Stimulated activated CD8-positive, alpha-beta memory T cell treated with anti-CD3 and anti-CD28 coated beads, Interleukin-4, amount 100 ng/mL, for 48 hours (primary cell): ENCODE data around the gene HIVEP1.
A peak's percentile ranks its signal among the peaks of the same experiment; 100 is the strongest.

Experiments used
- DNase-seq: peaks from one replicate; pipeline ENCODE4 v3.0.0-alpha.2; 2020

Gene HIVEP1

DNA sequence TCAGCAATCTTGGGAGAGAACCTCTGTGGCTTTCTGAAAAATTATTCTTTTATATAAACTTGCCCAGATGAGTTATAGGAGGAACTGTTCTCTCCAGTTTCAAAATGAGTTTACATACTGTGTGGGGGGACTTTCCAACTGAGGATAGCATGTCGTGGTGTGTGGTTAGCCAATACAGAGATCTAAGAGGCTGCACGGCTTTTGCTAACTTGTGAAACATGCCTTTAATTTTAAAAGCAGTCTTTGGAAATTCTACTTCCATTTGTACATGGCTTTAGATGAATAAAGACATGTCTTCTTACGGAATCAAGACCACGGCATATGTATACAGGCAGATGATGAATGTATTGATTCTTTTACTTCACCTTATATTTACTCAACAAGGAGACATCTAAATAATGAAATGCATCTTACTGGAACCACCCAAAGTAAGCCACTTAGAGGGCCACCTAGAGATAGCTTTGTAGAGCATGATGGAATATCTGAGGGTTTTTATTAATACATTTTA is 39.8 kb downstream of the HIVEP1 start:
- DNase-seq = peak; percentile 63

DNA sequence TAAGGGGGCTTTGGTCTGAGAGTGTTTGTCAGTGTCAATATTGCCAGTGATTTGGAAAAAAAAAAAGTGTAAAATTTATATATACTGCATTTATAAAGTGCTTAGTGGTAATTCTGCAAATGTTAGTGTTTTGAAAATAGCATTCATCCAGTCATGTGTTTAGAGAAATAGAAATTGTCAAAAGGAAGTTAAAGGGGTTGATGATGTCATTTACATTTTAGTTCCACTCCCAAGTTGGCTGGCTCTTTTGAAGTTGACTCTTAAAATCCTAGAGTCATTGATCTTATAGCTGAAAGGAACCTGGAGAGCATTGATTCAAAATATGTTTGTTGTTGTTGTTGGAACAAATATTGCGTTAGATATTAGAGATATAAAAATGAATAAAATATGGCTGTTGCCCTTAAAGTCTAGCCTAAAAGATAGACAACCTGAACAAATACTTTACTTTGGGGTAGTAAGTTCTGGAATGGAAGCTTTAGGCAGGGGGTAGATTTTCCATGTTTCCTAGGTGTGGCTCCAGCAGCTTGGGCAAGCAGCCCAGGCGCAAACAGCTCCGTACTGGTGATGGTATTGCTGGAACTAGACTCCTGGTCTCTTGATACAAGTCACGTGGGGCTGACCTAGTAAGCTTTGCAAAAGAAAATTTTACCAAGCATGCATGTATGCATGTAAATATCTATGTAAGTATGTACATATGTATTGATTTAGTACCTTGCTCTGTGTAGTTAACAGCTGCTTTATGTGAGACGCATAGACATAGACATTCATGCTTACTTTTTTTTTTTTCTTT is 46.3 kb downstream of the HIVEP1 start:
- no peak for DNase-seq

DNA sequence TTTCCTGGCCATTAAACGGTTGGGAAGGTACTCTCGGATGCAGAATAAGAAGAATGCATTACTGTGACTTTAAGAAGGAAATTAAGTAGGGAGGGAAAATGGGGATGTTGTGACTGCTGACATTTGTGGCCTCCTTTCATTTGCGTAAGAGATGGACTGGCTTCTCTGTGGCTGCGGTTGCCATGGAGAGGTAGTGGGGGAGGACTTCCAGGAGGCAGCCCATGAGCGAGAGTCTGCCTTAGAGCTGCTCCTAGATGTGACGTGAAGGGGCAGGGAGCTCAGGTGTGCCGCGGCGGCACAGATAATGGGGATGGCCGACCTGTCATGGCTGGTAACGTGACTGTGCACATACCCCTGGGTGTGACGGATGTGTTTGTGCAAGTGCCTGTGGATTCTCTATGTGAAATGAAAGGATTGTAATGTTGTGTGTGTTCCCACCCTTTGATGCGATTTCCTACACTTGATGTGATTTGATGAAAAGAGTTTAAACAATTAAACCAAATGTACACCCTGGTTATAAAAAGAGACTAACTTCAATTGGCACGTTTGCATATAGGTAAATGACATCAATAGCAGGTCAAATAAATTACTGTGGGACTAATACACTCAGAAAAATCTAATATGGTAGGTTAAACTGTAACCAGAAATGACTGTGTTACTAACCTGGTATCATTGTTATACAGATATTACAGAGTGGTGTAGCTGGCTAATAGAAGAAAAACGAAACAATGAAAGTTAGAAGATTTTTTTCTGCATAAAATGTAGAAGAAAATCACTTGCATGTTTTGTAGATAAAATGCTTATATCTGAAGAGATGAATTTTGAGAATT is 48.9 kb downstream of the HIVEP1 start:
- peak; percentile 80 for DNase-seq

DNA sequence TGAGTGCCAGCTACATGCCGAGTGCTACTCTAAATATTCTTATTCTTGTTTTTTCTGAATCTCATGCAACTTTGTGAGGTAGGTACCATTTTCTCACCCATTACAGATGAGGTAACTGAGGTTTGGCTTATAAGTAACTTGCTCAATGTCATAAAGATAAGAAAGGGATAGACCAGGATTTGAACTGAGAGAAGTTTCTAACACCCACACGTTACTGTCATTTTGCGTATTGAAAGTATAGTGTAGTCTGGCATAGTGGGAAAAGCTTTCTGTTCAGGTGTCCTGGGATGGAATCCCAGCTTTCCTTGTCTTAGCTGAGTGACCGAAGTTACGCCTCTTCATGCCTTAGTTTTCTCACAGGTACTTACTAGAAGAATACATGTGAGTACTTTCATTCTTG is 50.5 kb downstream of the HIVEP1 start:
- DNase-seq = no peak

DNA sequence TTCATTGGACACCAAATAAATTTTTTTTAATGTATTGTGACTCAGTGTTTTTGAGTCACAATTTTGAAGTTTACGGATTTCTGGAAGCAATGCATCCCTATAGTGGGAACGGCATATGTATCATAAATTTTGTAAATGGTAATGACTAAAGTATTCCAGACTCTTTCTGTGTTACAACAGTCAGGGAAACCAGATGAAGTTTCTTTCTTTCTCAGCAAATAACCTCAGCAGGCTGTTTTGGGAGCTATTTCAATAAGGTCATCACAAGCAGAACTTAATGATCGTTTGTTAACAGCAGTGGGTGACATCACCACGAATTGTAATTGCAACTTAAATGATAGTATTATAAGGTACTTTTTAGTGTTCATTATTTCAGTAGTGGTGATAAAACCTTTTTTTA is 52.0 kb downstream of the HIVEP1 start:
- DNase-seq = no peak

DNA sequence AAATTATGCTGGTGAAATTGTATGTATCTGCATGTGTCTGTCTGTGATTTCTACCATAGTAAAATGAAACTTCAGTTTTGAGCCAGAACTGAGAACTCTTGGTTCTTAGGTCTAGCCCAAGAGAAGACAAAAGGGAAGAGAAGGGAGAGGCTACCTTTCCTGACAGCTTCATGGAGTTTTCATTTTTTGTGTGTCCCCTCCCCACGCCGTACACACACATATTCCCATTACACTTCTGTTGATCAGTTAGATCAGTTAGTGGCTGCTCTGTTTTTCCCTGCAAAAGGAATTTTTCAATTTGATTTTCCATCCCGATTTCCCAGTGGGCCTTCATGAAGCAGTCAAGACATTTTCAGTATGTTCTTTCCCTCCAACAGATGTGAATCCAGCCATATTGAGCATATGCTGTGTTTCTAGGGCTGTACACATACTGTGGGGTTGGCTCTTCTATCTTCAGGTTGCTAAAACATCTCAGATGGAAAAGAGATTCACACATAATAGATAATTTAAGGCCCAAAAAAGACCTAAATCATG is 52.5 kb downstream of the HIVEP1 start:
- DNase-seq = no peak

DNA sequence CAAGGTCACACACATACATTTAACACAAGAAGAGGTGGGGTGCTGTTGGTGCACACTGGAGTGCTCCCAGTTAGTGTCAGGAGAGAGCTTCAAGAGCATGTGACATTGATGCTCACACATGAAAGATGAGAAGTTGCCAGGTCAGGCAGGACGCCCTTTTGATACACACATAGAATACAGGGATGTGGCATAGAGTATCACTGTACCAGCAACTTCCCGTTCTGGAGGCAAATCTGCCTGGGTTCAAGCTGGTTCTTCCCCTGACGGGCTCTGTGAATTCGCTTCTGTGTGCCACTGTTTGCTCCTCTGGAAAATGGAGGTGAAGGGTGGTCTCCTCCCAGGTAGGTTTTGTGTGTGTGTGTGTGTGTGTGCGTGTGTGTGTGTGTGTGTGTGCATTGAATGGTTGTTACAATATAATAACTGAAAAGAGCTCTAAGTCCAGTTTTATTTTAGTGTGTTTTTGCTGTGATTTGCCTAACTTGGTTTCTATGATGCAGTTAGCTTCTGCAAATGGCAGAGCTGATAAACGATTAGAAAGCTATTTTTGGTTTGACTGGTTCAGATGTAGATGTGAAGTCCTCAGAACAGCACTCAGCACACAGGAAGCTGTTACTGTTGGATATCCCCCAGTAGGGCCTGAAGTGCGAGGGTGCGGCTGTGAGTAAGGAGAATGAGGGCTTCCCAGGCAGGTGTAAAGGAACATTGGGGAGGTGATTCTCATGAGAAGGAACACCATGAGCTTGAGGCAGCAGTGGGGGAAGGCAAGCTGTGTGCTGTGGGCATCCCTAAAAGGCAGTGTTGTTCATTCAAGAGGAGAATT is 53.4 kb downstream of the HIVEP1 start:
- DNase-seq = no peak

DNA sequence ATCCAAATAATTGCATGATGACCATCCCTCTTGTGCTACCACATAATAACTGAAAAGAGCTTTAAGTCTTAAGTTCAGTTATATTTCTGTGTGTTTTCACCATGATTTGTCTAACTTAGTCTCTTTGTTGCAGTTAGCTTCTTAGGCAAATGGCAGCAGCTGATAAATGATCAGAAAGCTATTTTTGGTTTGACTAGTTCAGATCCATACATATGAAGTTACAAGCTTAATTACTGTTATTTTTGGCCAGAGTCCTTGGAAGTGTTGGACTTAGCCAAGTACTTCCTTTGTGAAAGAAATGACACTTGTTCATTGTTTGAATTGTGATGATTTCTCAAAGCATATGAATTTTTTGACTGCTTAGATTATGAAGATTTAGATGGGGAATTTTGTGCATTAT is 54.2 kb downstream of the HIVEP1 start:
- no peak for DNase-seq

DNA sequence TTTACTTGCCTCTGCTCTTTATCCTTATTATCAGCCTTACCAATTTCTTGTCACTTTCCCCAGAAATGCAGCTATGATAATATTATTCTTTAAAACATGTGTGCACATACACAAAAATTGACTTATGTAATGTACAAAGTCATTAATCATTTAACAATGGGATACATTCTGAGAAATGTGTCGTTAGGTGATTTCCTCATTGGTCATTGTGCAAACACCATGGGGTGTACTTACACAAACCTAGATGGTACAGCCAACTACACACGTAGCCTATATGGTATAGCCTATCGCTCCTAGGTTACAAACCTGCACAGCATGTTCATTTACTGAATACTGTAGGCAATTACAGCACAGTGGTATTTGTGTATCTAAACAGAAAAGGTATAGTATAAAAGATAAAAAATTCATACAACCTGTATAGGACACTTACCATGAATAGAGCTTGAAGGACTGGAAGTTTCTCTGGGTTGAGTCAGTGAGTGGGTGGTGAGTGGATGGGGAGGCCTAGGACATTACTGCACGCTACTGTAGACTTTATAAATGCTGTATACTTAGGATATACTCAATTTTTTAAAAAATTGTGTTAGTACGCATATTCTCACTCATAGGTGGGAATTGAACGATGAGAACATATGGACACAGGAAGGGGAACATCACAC is 56.9 kb downstream of the HIVEP1 start:
- no peak for DNase-seq

DNA sequence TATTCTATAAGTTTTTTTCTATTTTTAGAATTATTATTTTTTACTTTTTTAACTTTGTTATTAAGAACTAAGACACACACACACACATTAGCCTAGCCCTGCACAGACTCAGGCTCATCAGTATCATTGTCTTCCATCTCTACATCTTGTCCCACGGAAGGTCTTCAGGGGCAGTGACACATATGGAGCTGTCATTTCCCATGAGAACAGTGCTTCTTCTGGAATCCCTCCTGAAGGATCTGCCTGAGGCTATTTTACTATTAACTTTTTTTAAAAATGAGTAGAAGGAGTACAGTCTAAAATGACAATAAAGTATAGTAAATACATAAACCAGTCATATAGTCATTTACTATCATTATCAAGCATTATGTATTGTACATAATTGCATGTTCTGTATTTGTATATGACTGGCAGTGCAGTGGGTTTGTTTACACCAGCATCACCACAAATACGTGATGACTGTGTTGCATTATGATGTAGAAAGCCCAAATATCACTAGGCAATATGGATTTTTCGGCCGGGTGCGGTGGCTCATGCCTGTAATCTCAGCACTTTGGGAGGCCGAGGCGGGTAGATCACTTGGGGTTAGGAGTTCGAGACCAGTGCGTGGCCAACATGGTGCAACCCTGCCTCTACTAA is 57.9 kb downstream of the HIVEP1 start:
- no peak for DNase-seq

DNA sequence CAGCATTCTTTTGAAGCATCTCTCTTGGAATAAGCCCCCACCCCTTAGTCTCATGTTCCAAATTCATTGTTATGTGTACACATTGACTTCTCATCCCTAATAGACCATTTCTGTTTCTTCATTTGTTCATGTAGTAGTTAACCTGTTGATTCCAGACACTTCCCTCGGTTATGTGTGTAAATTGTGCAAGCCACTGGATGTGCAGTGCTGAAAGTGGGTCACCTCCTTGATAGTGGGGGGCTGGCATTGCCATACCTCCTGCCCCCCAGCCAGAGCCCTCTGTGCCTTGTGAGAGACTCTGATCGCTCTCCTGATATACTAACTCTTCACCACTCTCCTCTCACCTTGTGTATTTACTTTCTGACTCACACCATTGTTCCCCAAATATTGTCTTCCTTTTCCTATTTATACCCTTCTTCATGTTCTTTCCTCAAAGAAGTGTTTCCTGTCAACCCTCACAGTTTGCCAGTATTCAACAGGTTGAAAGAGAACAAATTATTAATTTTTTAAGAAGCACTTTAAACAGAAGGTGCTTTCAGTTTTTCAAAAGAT is 59.0 kb downstream of the HIVEP1 start:
- no peak for DNase-seq

DNA sequence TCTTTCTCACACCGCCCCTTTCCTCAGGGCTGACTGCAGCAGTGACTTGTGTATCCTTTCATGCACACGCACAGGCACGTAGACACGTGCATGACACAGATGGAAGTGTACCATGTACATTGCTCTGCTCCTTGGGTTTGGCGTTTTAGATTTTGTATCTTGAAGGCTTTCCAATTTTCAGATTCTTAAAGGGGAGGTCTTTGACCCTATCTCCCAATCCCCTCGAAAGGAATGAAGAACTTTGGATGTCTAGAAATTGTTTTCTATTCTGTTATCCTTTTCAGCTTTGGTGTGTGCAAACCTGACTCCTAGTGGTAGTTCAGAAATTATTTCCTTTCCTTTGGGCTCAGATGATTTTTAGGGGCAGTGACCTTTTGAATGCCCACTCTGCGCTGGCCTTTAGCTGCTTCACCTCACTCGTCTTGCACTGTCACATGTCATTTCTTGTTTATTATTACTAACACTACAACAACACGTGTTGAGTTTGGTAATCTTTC is 63.0 kb downstream of the HIVEP1 start:
- DNase-seq = no peak

DNA sequence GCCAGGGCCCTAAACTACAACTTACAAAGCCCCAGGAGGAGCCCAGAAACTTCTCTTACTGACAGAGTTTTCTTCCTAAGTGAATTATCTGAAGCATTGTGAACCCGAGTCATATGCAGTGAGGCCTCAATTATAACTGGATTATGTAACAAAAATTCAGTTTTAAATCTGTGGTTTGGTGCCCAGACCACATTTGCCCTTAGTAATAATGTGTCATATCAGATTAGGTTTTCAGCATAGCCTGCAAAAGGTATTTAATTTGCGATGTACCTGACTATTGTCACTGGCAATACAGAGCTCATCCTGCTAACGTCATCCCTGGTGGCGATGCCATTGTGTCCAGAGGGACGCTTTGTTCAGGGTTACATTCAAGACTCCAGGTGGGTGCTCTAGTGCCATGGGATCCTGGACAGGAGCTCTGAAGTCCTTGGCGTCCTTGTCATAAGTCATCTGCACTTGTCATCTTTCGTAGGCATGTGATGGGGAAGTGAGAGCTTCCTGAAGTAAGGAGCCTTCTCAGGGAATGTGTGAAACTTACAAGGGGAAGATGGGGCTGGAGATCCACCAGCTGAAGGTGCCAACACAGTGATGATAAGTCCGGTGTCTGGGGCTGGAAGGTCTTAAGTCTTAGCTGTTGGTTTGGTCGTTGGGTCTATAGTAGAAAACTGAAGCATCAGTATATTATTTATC is 65.1 kb downstream of the HIVEP1 start:
- no peak for DNase-seq

DNA sequence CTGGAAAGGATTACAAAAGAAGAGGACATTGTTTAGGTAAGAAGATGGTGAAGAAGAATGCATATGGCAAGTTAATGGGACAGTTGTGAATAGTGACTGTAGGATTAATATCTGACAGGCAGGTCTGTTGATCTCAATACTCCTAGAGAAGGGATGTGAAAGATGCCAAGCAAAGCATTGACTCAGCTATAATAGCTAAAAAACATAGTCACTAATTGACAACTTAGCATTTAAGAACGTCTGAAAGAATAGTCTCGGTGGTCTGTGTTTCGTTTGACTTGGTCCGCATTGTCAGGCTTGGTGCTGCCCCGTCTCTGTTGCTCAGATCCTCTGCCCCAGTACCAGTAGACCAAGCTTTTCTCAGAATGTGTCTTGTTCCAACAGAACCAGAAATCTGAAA is 65.9 kb downstream of the HIVEP1 start:
- no peak for DNase-seq

DNA sequence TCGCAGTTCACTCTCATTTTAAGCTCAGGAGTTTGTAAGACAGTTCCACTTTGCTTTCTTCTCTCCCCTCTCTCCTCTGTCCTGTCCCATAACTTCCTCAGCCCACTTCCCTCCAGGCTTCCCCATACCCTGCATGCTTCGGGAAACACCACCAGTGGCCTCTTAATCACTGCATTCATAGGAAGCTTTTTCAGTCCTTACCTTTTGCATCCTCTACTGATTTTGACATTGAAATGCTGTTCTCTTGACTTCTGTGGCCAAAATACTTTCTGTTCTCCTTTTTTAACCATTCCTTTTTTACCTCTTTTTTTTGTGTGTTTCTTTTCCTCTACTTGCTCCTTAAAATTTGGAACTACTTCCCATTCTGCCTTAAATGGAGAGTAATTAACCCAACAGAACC is 69.7 kb downstream of the HIVEP1 start:
- no peak for DNase-seq

DNA sequence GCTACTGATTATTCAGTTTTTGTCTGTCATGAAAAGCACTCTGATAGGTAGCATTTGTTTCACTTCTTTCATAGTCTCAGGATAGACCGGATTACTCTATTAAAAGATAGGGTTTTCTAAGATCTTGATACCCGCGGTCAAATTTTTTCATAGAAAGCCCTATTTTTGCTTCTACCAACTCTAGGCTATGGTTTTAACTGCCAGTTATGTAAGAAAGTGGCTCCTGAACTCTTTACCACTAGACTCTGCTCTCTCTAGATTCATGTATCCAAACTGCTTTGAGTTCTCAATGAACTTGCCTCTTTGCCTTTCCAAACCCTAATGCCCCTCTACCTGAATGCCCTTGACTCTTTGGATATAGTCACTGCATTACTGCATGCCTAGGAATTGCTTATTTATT is 70.3 kb downstream of the HIVEP1 start:
- DNase-seq = no peak

DNA sequence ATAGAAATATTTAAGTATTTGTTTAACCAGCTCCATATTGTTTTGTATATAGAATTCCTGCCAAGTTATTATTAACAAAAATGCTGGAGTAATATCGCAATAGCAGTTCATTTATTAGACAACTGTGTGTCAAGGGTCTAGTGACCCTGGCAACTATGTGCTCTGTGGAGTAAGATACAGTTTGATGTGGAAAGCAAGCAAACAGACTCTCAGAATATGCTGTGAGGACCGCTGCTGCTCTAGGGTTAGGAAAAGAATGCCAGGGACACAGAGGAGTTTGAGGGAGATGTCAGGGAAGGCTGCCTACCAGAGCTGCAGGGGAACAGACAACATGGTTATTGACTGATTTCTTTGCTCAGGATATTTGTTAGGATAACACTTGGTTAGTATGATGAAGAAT is 71.2 kb downstream of the HIVEP1 start:
- DNase-seq = no peak

DNA sequence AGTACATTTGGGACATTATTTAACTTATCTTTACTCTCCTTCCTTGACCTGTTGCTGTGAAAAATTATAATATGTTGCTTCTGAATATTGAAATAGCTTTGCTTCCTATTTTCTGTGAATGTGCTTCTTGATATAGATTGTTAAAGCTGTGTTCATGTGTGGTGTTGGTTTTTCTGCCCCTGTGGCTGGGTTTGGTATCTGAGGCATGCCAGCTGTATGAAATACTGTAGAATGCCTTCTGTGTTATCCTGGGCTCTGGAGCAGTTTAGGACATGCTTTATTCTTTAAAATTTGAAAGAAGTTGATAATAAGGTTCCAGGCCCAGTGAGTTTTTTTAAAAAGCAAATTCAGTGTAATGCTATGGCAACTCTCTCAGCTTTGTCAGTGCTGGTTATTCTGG is 71.7 kb downstream of the HIVEP1 start:
- no peak for DNase-seq

DNA sequence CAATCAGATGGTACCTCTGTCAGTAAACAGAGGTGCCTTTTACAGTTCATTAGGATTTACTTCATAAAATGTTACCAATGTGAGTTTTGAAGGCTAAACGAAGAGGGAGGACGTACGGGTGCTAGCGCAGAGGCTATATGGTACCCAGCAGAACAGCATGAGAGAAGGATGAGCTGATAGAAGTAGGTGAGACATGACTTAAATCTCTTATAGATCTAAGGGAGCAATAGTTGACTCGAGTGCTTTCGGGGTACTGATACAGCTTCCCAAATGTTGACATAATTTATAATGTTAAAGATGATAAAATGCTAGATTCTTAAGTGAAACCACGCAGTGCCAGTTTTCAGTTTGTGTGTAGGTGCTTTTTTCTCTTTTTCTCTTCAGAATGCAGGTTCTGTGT is 72.6 kb downstream of the HIVEP1 start:
- DNase-seq = no peak

DNA sequence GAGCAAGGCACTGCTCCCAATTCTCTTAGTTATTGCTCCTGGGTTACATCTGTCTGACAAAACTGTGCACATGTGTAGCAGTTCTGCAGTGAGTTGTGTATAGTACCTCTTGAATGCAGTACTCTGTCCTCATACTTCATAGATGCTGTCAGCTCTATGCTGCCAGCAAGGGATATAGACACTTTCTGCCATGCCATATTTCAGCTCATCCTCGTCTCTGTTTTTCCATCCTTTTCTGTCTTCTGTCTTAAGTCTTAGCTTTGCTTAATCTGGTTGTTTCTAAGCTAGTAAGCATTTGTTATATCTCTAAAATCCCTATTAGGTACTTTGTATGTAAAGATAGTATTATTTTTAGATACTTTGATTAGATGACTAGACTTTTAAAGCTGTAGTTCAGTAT is 76.4 kb downstream of the HIVEP1 start:
- DNase-seq = no peak

DNA sequence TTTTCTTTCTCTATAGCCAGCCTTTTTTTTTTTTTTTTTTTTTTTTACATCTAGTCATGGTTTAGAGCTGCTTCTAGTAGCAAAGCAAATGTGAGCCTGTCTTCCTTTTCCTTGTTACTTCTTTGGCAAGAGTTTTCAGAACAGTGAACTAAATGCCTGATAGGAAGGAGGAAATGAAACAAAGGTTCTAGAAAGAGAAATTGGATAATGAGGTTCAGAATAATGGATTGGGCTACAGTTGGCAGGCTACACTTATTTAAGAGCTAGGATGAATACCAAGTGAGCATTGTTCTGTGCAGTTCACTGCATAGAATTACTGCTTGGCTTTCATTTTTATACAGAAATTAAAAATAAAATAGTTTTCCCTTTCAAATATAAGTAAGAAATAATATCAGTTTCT is 78.6 kb downstream of the HIVEP1 start:
- DNase-seq = no peak
